WTC11 (cell line): ENCODE measurements around the gene HPCAL1. TPM values are rescaled to one million over a fixed set of nuclear protein-coding genes. Genes with fewer than 3 reads are reported as not detected.
"Not testable (repeated sequence)": the region's sequence is repeated elsewhere in the genome, so short reads cannot be mapped to it uniquely, and the experiment has no call there.

ENCODE experiments used
- ATAC-seq: fragments of 200-7000 bp; cut with Tn5 transposase; 2 replicates; pipeline ENCODE4 v1.10.0; 2021; ENCODE audit warnings: mild to moderate bottlenecking, moderate library complexity
- CTCF ChIA-PET: fragments of 300-600 bp; sonication (Branson Sonifier 250); formaldehyde crosslinking; loops from one replicate; lab custom pipeline; 2021; ENCODE audit warnings: antibody characterized with exemption; lab: Charles Lee
- POLR2A ChIA-PET: fragments of 350-600 bp; sonication (Branson Sonifier 250); formaldehyde crosslinking; loops from one replicate; lab custom pipeline; 2021; ENCODE audit warnings: antibody characterized with exemption; lab: Charles Lee
- DNase-seq: peaks from one replicate; pipeline ENCODE4 v3.0.0; 2021; ENCODE audit warnings: low spot score
- H3K27ac Mint-ChIP-seq: 2 replicates; pipeline ENCODE4 v1.8.0; 2021; ENCODE audit warnings: mixed read lengths
- H3K27me3 Mint-ChIP-seq: 2 replicates; pipeline ENCODE4 v1.8.0; 2021; ENCODE audit warnings: low read depth, mild to moderate bottlenecking, moderate library complexity, mixed read lengths
- H3K36me3 Mint-ChIP-seq: 2 replicates; pipeline ENCODE4 v1.8.0; 2021; ENCODE audit warnings: mixed read lengths
- H3K4me1 Mint-ChIP-seq: 2 replicates; pipeline ENCODE4 v1.8.0; 2022; ENCODE audit warnings: mixed read lengths
- H3K4me3 Mint-ChIP-seq: 2 replicates; pipeline ENCODE4 v1.8.0; 2021; ENCODE audit warnings: mild to moderate bottlenecking, moderate library complexity, mixed read lengths
- H3K9me3 Mint-ChIP-seq: 2 replicates; pipeline ENCODE4 v1.8.0; 2021; ENCODE audit warnings: mixed read lengths
- AR ChIP-seq: fragments of 250-450 bp; sonication (Bioruptor Pico); IDR thresholded peaks from 2 replicates; pipeline ENCODE4 v1.9.0; 2021; ENCODE audit warnings: mild to moderate bottlenecking
- ATF2 ChIP-seq: sonication (generic); formaldehyde crosslinking; IDR thresholded peaks from 2 replicates; pipeline ENCODE4 v1.8.1; 2022; ENCODE audit warnings: low read depth, missing genetic modification reagents, borderline replicate concordance
- CBFB ChIP-seq: sonication (generic); formaldehyde crosslinking; IDR thresholded peaks from 2 replicates; pipeline ENCODE4 v1.8.1; 2022; ENCODE audit warnings: mild to moderate bottlenecking, low read depth, missing genetic modification reagents
- ESRRA ChIP-seq: sonication (generic); formaldehyde crosslinking; IDR thresholded peaks from 2 replicates; pipeline ENCODE4 v1.8.1; 2022; ENCODE audit warnings: mild to moderate bottlenecking, missing genetic modification reagents, borderline replicate concordance
- IRF1 ChIP-seq: sonication (generic); formaldehyde crosslinking; IDR thresholded peaks from 2 replicates; pipeline ENCODE4 v1.8.0; 2023; ENCODE audit warnings: missing genetic modification reagents
- IRF2 ChIP-seq: sonication (generic); formaldehyde crosslinking; IDR thresholded peaks from 2 replicates; pipeline ENCODE4 v1.8.0; 2022; ENCODE audit warnings: low read depth, missing genetic modification reagents, borderline replicate concordance
- NR1H2 ChIP-seq: sonication (generic); formaldehyde crosslinking; IDR thresholded peaks from 2 replicates; pipeline ENCODE4 v1.9.0; 2021; ENCODE audit warnings: mild to moderate bottlenecking, moderate library complexity, missing genetic modification reagents
- PRDM15 ChIP-seq: sonication (generic); formaldehyde crosslinking; IDR thresholded peaks from 2 replicates; pipeline ENCODE4 v1.8.0; 2022; ENCODE audit warnings: missing genetic modification reagents
- PRRX2 ChIP-seq: fragments of 250-450 bp; sonication (Bioruptor Pico); IDR thresholded peaks from 2 replicates; pipeline ENCODE4 v1.8.0; 2021; ENCODE audit warnings: mild to moderate bottlenecking
- RORB ChIP-seq: fragments of 250-450 bp; sonication (Bioruptor Pico); IDR thresholded peaks from 2 replicates; pipeline ENCODE4 v1.9.0; 2021; ENCODE audit warnings: mild to moderate bottlenecking
- SMAD3 ChIP-seq: sonication (generic); formaldehyde crosslinking; IDR thresholded peaks from 2 replicates; pipeline ENCODE4 v1.8.0; 2022; ENCODE audit warnings: missing genetic modification reagents, mild to moderate bottlenecking, borderline replicate concordance
- USF2 ChIP-seq: sonication (generic); formaldehyde crosslinking; IDR thresholded peaks from 2 replicates; pipeline ENCODE4 v1.8.1; 2023; ENCODE audit warnings: mild to moderate bottlenecking, missing genetic modification reagents, moderate library complexity
- ZBTB43 ChIP-seq: sonication (generic); formaldehyde crosslinking; IDR thresholded peaks from 2 replicates; pipeline ENCODE4 v1.8.1; 2023; ENCODE audit warnings: mild to moderate bottlenecking, missing genetic modification reagents
- ZNF138 ChIP-seq: sonication (generic); formaldehyde crosslinking; conservative IDR thresholded peaks from 2 replicates; pipeline ENCODE4 v1.8.1; 2022; ENCODE audit warnings: mild to moderate bottlenecking, moderate library complexity, missing genetic modification reagents
- ZNF219 ChIP-seq: sonication (generic); formaldehyde crosslinking; IDR thresholded peaks from 2 replicates; pipeline ENCODE4 v1.8.0; 2023; ENCODE audit warnings: missing genetic modification reagents, mild to moderate bottlenecking, borderline replicate concordance
- ZNF671 ChIP-seq: fragments of 250-450 bp; sonication (Bioruptor Pico); IDR thresholded peaks from 2 replicates; pipeline ENCODE4 v1.8.0; 2021; ENCODE audit warnings: mild to moderate bottlenecking
- ZSCAN18 ChIP-seq: fragments of 250-450 bp; sonication (Bioruptor Pico); IDR thresholded peaks from 2 replicates; pipeline ENCODE4 v2.1.2; 2022; ENCODE audit warnings: mild to moderate bottlenecking, moderate library complexity
- total RNA-seq: library from RNA; stranded (reverse); gene quantifications from 3 replicates; pipeline ENCODE4 v1.2.3, GENCODE V29; 2021

The HPCAL1 gene
- total RNA-seq, 1 experiment from 2014 or later: 11.8 TPM

- TF ChIP-seq ESRRA (CRISPR knock-in tag) (no peak), USF2 (CRISPR knock-in tag) (no peak), ZBTB43 (CRISPR knock-in tag) (no peak)
Measured at GRCh38 chr2:10260130-10260529, 42.6 kb upstream of the HPCAL1 start (continued).

GRCh38 chr2:10263526-10263925, 39.2 kb upstream of the HPCAL1 start:
- CTCF ChIA-PET, ATAC-seq, H3K27ac Mint-ChIP-seq, H3K36me3 Mint-ChIP-seq, POLR2A ChIA-PET, H3K27me3 Mint-ChIP-seq, H3K9me3 Mint-ChIP-seq, DNase-seq, H3K4me1 Mint-ChIP-seq, H3K4me3 Mint-ChIP-seq: not testable (repeated sequence)

GRCh38 chr2:10264506-10265328, 38.0 kb upstream of the HPCAL1 start:
- Mint-ChIP-seq H3K4me1 (peaks cover 7% of the 10 kb centered on the region), H3K36me3 (no peaks in the 10 kb centered on the region), H3K27me3 (no peaks in the 10 kb centered on the region), H3K9me3 (no peaks in the 10 kb centered on the region), H3K27ac (peak overlapping the region; percentile 76; the same call in 1 of the 2 replicates), H3K4me3 (no peak overlapping the region)
- TF ChIP-seq AR (CRISPR knock-in tag) (no peak), ZSCAN18 (CRISPR knock-in tag) (no peak), ZNF219 (CRISPR knock-in tag) (no peak), ZNF138 (CRISPR knock-in tag) (no peak), IRF2 (CRISPR knock-in tag) (no peak), RORB (no peak), PRRX2 (CRISPR knock-in tag) (no peak), SMAD3 (CRISPR knock-in tag) (no peak), NR1H2 (no peak), ZNF671 (no peak), CBFB (CRISPR knock-in tag) (no peak), ATF2 (CRISPR knock-in tag) (no peak), IRF1 (no peak), PRDM15 (CRISPR knock-in tag) (no peak)
- DNase-seq (peak; percentile 5), ATAC-seq (no peak)
- ChIA-PET POLR2A (no interaction called here), CTCF (interaction anchor here (0.6 to 1.8 kb wide), 7 partner anchors 15 to 170 kb away, joined by 3 to 16 read pairs (median 4); no protein-coding TSS in a partner anchor)
